NCI-H446 (cell line): ENCODE measurements around the gene ARHGEF16.

Experiments used
- DNase-seq, 2 experiments: peaks; one replicate each; lab custom pipeline; 2025; lab: John Stamatoyannopoulos, UW

ARHGEF16 gene

DNA sequence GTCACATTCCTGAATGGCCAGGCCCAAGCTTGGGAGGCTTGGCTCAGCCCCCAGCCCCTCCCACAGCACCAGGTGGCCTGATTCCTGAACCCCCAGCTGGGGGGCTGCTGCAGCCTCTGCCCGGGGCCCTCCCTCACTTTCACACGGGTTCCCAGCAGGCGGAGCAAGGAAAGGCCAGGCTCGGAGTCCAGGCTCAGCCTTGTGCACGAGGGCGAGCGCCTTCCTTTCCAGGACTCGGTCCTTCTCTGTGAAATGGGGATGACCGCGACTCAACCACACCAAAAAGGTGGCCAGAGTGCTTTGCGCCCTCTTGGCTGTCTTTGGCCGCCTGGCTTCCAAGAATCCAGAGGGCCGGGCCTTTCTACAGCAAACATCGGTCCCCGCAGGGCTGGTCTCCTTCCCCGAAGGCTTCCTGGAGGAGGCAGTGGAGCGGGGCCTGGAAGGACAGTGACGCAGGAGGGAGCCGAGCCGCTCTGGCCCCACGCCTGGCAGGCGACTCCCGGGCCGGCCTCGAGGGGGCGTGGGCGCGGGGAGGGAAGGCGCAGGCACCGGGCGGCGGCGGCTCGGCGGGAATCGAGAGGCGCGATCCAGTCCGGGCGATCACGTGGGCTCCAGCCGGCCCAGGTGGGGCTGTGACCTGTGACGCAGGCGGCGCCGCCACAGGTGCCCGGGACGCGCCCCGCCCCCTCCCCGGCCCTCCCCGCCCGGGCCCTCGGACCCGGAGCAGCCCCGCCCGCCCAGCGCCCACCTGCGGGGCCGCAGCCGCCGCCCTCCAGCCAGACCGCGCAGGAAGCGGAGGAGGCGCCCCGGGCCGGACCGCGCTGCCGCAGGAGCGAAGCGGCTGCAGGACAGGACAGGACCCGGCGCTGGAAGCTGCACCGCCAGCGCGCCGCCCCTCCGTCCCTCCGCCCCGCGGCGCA, at the start of gene ARHGEF16:
Gene ARHGEF16 (plus strand): TSS at position 775 of the 920 bp plus-strand sequence. CDS start 8,420 bp downstream, outside the sequence.
- DNase-seq, result no peak

DNA sequence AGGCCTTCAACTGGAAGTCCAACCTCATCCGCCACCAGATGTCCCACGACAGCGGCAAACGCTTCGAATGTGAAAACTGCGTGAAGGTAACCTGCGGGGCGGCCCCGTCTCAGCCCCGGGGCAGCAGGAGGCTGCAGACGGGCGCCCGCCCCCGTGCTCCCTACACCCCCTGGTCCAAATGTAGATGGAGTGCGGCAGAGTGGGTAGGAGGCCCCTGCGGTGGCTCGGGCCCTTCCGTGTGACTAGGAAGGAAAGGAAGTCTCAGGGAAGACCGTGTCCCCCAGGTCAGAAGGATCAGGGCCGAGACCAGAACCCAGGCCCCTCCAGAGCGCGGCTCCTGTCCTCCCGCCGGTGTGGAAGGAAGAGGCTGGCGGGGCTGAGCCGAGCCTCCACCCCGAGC, 49.7 kb upstream of the ARHGEF16 start:
- DNase-seq, result no peak

DNA sequence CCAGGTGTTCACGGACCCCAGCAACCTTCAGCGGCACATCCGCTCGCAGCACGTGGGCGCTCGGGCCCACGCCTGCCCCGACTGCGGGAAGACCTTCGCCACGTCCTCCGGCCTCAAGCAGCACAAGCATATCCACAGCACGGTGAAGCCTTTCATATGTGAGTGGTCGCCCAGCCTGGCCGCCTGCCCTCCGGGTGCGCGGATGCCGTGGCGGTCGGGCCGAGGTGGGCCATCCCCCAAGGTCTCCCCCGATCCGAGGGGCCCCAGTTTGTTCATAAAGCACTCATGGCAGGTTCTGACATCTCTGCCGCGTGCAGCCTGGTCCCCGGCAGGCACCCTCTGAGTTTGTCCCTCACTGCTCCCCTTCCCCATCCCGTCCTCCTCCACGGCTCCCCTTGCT, 49.0 kb upstream of the ARHGEF16 start:
- no peak for DNase-seq

DNA sequence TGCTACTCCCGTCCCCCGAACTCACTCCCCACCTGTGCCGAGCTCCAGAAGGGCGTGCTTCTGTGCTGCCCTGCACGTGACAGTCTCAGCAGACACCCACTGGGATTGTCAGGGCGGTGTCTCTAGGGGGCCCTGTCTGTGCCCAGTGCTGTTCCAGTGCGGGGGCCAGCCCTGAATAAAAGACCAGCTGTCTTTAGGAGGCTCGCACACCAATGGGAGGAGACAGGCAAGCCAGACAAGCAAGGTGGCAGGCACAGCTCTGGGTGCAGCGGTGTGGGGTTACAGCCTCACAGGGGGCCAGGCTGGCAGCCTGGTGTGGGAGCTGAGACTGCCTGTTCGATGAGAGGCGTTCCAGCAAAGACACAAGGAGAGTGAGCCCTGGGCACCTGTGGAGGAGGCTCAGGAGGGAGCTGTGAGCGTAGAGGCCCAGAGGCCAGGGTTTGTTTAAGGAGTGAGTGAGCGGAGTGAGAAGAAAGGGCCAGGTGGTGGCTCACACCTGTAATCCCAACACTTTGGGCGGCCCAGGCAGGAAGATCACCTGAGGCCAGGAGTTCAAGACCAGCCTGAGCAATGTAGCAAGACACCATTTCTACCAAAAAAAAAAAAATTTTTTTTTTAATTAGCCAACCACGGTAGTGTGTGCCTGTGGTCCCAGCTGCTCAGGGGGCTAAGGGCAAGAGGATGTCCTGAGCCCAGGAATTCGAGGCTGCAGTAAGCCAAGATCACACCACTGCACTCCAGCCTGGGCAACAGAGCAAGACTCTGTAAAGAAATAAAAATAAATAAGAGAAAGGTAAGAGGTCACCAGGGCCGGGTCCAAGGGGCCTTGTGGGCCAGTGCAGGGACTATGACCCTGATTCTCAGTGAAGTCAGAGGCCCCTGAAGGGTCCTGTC, 48.2 kb upstream of the ARHGEF16 start:
- no peak for DNase-seq

DNA sequence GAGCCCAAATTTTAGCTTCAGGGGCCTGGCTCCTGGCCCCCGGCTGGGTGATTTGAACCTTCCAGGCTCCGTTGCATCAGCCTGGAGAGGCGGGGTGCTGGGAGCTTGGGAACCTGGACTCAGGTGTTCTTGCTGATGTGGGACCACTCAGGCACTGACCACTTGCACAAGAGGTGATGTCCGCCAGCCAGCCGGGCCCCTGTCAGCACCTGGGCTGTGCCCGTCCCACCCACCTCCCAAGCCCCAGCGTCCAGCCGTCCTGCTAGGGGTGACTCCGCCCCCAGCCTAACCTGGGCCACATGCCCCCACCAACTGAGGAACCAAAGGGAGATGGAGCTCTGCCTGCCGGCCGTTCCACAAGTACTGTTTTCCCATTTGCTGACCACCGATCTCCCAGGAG, 47.4 kb upstream of the ARHGEF16 start:
- DNase-seq, result no peak

DNA sequence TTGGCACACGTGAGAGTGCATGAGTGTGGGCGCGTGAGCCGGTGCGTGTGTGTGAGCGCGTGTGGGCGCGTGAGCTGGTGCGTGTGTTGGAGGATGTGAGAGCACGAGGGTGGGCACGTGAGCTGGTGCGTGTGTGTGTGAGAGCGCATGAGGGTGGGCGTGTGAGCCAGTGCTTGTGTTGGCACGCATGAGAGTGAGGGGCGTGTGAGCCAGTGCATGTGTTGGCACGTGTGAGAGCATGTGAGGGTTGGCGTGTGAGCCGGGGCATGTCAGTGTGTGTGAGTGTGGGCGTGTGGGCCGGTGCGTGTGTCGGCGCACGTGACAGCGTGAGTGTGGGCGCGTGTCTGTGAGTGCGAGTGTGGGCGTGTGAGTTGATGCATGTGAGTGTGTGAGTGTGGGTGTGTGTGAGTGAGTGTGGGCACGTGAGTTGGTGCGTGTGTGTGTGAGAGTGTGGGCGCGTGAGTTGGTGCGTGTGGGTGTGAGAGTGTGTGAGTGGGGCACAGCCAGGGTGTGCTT, 45.7 kb upstream of the ARHGEF16 start:
- DNase-seq, result no peak

DNA sequence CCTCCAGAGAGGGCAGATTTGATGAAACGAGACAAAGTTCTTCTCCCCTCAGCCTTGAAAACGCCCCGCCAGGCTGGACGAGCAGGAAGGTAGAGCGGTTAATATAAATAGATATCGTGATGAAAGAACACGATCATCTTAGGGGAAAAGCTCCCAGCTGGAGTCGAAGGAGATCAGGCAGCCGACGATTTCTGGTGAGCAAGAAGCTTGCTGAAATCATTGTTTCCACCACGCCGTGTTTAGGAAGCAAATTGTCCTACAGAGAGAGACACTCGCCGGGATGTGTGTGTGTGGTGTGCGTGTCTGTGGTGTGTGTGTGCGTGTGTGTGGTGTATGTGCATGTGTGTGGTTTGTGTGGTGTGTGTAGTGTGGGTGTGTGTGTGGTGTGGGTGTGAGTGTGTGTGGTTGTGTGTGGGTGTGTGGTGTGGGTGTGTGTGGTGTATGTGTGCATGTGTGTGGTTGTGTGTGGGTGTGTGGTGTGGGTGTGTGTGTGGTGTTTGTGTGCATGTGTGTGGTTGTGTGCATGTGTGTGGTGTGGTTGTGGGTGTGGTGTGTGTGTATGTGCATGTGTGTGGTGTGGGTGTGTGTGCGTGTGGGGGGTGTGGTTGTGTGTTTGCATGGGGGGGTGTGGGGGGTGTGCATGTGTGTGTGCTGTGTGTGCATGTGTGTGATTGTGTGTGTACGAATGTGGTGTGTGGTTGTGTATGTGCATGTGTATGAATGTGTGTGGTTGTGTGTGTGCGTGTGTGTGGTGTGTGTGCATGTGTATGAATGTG, 44.9 kb upstream of the ARHGEF16 start:
- no peak for DNase-seq

DNA sequence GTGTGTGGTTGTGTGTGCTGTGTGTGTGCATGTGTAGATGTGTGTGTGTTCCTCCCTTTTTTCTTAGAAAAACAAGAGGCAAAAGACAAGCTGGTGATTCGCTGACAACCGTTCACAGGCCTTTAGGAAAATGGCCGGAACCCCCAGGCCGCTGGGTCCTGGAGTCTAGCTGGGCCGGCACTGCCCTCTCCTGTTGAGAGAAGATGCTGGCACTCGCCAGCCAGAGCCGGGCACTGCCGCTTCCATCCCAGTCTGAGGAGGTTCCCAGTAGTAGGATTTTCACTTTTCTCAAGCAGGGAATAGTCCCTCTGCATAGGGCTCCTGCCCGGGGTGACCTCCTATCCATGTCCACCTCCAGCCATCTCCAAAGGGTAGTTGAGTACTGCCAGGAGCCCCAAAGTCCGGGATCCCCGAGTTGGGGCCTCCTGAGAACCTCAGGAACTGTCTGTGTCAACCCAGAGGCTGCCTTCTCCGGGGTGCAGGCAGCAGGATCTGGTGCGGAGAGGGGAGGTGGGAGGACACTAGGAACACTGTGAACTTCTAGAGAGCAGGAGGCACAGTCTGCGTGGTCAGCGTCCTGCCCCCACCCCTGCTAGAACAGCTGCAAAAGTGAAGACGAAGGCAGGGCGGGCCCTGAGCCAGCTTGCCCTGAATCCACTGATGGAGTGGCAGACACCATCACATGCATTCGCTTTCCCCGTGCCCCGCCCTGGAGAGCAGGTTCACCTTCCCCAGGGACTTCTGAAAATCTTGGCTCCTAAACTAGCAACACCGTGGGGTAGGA, 44.1 kb upstream of the ARHGEF16 start:
- DNase-seq, result peak in 1 of 2 experiments; percentile 18

DNA sequence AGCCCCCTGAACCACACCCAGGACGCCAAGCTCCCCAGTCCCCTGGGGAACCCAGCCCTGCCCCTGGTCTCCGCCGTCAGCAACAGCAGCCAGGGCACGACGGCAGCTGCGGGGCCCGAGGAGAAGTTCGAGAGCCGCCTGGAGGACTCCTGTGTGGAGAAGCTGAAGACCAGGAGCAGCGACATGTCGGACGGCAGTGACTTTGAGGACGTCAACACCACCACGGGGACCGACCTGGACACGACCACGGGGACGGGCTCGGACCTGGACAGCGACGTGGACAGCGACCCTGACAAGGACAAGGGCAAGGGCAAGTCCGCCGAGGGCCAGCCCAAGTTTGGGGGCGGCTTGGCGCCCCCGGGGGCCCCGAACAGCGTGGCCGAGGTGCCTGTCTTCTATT, 42.7 kb upstream of the ARHGEF16 start:
- DNase-seq, result no peak

DNA sequence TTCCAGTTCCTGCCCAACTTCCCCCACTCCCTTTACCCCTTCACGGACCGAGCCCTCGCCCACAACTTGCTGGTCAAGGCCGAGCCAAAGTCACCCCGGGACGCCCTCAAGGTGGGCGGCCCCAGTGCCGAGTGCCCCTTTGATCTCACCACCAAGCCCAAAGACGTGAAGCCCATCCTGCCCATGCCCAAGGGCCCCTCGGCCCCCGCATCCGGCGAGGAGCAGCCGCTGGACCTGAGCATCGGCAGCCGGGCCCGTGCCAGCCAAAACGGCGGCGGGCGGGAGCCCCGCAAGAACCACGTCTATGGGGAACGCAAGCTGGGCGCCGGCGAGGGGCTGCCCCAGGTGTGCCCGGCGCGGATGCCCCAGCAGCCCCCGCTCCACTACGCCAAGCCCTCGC, 42.1 kb upstream of the ARHGEF16 start:
- no peak for DNase-seq

DNA sequence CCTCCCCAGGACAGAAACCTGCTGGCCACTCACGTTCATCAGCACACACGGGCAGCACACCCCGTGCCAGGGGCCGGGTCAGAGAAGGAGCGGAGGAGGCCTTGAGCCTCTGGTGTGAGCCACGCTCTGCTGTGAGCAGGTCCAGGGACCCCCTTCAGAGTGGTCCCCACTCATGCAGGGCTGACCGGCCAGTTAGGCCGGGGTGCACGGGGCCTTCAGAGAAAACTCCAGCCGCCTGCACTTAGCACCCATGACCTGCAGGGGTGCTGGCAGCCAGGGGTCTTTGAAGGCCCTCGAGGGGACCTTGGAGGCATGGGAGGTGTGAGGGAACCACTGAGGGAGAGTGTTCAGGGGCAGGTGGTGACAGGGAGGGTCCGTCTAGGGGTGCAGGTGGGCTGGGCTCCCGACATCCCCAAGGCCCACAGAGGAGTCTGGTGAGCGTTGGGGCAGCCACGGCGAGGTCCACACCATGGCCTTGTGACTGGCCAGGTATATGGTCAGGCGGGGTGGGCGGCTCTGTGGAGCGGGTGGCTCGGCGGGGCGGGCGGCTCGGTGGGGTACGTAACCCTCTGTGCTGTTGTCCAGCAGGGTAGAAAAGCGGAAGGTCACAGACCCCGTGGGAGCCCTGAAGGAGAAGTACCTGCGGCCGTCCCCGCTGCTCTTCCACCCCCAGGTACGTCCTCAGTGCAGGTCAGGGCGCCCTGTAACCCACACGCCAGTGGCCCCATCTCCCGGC, 40.3 kb upstream of the ARHGEF16 start:
- no peak for DNase-seq

DNA sequence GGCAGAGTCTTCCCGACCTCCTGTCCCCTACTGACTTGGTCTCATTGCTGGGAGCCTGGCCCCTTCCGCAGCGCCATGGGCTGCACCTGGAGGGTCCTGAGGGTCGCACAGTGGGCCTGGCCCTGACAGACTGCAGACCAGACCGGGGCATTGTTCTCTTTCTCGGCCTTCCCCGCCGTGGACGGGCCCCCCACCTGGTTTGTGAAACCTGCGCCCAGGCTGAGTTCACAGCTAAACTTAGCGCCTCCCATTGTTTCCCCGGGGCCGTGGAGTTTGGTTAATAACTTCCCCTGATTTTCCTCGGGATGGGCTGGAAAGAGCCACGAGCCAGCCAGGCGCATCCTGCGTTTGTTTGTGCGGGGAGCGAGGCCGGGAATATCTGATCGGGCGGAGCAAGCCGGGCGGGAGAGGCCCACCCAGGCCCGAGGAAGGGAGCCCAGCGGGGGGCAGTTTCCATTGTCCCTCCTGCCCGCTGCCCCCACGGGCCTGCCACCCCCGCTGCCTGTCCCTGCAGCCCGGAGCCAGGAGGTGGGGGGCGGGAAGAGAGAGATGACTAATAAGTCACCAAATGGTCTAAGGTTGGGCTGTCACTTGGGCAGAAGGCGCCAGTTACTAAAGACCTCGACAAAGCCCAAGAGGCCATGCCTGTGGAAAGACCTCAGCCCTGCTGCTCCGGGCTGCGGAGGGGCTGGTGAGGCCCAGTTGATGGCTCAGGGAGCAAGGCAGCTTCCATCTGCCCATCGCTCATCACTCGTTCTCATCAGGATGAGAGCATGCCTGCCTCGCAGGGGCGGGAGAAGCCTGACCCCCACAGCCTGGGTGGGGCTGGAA, 39.0 kb upstream of the ARHGEF16 start:
- no peak for DNase-seq

DNA sequence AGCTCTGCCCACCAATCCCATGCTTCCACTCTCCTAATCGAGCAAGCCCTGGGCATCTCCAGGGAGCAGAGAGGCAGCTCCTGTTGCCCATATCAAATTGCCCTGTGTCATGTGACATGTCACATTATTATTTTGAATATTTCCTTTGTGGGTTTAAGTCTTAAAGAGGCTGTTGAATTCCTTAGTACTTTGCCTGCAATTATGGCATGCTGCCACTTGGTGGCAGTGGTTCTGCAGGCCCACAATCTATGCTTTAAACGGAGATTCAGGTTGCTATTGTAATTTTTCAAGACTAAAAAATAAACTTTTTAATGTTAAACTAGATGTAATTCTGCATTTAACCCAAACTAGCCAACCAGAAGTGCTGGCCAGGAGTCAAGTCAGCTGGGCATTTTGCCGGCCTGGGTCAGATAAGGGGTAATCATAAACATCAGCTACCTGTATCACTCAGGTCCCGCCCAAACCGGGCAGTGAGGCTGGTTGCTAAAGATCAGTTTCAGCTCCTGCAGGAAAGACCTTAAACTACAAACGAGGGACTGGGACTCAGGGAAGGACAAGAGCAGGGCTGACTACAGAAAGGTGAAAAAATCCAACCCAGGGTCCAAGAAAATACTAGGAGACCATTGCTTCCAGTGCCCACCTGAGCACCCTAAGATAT, 37.3 kb upstream of the ARHGEF16 start:
- DNase-seq, result no peak

DNA sequence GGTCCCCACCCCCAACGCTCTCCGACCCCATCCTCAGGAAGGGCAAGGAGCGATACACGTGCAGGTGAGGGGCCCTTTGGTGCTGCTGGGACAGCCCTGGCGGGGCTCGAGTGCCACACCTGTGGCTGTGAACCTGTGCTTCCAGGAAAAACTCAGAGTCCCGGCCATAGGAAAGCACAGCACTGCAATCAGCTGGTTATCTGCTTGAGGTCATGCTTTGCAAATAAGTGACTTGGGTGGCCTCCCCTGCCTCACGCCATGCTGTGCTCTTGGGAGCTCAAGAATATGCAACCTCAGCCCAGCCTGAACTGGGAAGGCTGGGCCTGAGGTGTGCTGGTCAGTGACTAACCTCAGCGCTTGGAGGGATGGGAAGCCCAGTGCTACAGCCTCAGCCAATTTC, 36.5 kb upstream of the ARHGEF16 start:
- DNase-seq, result no peak

DNA sequence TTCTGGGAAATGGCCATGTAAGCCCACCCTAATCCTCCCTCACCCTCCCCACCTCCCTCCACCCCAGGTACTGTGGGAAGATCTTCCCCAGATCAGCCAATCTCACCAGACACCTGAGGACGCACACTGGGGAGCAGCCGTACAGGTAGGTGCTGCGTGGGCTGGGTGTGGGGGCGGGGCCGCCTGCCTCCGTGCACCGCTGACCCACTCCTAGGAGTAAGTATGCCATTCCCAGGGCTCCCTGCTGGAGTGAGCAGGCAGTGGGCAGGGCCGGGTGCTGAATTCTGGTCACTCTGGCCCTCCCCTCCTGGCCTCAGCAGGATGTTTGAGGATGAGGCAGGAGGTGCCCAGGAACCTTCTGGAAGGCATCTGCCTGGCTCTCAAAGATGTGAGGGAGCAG, 35.9 kb upstream of the ARHGEF16 start:
- DNase-seq, result no peak

DNA sequence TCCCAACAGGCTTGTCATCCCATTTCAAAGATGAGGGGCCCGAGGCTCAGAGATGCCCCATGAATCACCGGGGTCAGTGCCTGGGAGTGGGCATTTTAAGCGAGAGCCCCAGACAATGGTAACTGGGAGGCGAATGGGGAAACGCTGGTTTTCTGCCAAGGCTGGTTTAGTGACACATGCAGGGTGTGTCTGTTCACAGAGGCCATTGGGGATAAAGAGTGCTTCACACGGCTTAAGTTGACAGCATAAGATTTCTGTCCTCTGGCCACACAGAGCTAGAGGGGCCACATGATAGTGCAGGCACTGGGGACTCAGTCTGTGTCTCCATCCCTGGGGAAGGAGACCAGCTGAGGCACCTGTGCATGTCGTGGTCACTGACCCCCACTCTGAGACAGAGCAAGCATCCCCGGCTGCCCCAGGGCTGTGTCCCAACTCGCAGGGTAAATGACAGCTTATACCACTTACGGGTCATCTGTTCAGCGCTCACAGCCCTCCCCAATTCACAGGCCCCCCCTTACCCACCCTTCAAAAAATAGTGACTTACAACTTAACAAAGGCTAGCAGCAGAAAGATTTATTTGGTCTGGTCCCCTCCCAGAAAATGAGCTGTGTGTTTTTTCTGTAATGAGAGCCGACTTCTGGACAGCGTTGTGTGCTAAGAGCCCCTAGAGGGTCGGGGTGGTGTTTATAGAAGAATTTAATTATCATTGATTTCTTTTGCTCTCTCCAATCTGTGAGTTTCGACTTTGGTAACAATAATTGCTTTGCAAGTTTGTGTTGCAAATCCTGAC, 34.9 kb upstream of the ARHGEF16 start:
- no peak for DNase-seq

DNA sequence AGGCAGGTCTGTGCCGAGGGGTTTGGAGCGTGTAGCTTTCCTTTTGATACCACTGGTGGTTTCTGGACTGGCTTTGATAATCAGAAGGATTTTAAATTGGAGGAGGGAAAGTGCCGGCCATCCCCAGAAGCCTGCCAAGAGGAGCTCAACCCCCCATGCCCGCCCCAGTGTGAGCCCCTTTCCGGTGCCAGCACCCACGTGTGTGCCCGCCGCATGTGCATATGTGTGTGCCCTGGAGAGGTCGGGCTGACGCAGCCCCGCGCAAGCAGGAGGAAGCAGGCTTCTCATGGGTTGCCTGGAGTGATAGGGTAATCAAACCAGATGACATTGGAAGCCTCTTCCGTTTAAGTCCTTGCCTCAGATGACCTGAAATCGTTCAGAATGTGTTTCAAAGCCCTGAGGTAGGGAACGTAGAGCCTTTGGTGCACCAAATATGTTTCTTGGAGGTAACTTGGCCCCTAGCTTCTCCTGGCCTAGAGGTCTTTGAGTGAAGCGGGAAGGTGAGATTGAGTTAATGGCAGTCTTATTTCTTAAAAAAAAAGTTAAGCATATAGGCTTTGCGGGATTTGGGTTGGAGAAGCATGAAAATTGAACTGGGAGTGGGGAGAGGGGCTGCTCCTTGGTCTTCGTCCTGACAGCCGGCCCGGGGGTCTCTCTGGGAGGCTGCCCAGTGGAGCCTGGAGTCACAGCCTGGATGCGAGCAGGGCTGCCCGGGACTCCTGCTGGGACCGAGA, 34.1 kb upstream of the ARHGEF16 start:
- no peak for DNase-seq
